H9 (cell line): ENCODE measurements around the gene AFF4. TPM values are rescaled to one million over a fixed set of nuclear protein-coding genes. Genes with fewer than 3 reads are reported as not detected.

Experiments used
- DNase-seq: peaks from one replicate; pipeline ENCODE4 v3.0.0-alpha.2; 2017
- H2AFZ ChIP-seq: one replicate; pipeline ENCODE4 v1.6.1; 2013; ENCODE audit warnings: mild to moderate bottlenecking, low read length, control low read depth, moderate library complexity
- H2AK5ac ChIP-seq: 2 replicates; pipeline ENCODE4 v1.6.1; 2013; ENCODE audit warnings: low read length, control low read depth, mixed read lengths; ENCODE audit not compliant: insufficient read length
- H2BK120ac ChIP-seq: one replicate; pipeline ENCODE4 v1.6.1; 2013; ENCODE audit warnings: low read depth, mild to moderate bottlenecking, low read length, control low read depth, inconsistent platforms; ENCODE audit not compliant: poor library complexity, severe bottlenecking
- H2BK12ac ChIP-seq: 2 replicates; pipeline ENCODE4 v1.6.1; 2013; ENCODE audit warnings: low read length, control low read depth, mixed read lengths, low read depth; ENCODE audit not compliant: insufficient read length
- H2BK15ac ChIP-seq: 2 replicates; pipeline ENCODE4 v1.6.1; 2013; ENCODE audit warnings: low read depth, low read length, control low read depth
- H2BK20ac ChIP-seq: one replicate; pipeline ENCODE4 v1.6.1; 2013; ENCODE audit warnings: low read depth, mild to moderate bottlenecking, low read length, control low read depth, inconsistent platforms; ENCODE audit not compliant: poor library complexity, severe bottlenecking
- H2BK5ac ChIP-seq: 2 replicates; pipeline ENCODE4 v1.6.1; 2013; ENCODE audit warnings: low read length, control low read depth, mixed read lengths; ENCODE audit not compliant: insufficient read length
- H3K14ac ChIP-seq: 2 replicates; pipeline ENCODE4 v1.6.1; 2013; ENCODE audit warnings: low read length, control low read depth; ENCODE audit not compliant: insufficient read depth
- H3K18ac ChIP-seq: 2 replicates; pipeline ENCODE4 v1.6.1; 2013; ENCODE audit warnings: low read depth, mild to moderate bottlenecking, mixed read lengths, low read length, control low read depth; ENCODE audit not compliant: insufficient read length
- H3K23ac ChIP-seq: 2 replicates; pipeline ENCODE4 v1.6.1; 2013; ENCODE audit warnings: low read length, control low read depth, mixed read lengths, low read depth; ENCODE audit not compliant: insufficient read length
- H3K23me2 ChIP-seq: 2 replicates; pipeline ENCODE4 v1.6.1; 2013; ENCODE audit warnings: low read depth, mild to moderate bottlenecking, mixed read lengths, low read length, control low read depth; ENCODE audit not compliant: insufficient read length, poor library complexity, severe bottlenecking
- H3K27ac ChIP-seq: 2 replicates; pipeline ENCODE4 v1.5.1; 2013; ENCODE audit warnings: low read length, control low read depth, mixed read lengths, low read depth; ENCODE audit not compliant: insufficient read length
- H3K27me3 ChIP-seq: 2 replicates; pipeline ENCODE4 v1.6.1; 2013; ENCODE audit warnings: low read length, control low read depth, inconsistent platforms; ENCODE audit not compliant: insufficient read depth
- H3K4ac ChIP-seq: 2 replicates; pipeline ENCODE4 v1.6.1; 2013; ENCODE audit warnings: low read depth, mild to moderate bottlenecking, control low read depth, inconsistent platforms, low read length, moderate library complexity
- H3K4me1 ChIP-seq: 2 replicates; pipeline ENCODE4 v1.6.1; 2013; ENCODE audit warnings: low read length, control low read depth, inconsistent platforms; ENCODE audit not compliant: insufficient read depth
- H3K4me2 ChIP-seq: 2 replicates; pipeline ENCODE4 v1.6.1; 2013; ENCODE audit warnings: low read length, control low read depth, mixed read lengths; ENCODE audit not compliant: insufficient read length, insufficient read depth
- H3K56ac ChIP-seq: 2 replicates; pipeline ENCODE4 v1.6.1; 2013; ENCODE audit warnings: low read depth, mild to moderate bottlenecking, mixed read lengths, low read length, control low read depth; ENCODE audit not compliant: insufficient read length
- H3K79me1 ChIP-seq: 2 replicates; pipeline ENCODE4 v1.6.1; 2013; ENCODE audit warnings: low read depth, mild to moderate bottlenecking, moderate library complexity, low read length, control low read depth, inconsistent platforms; ENCODE audit not compliant: insufficient read depth, poor library complexity, severe bottlenecking
- H3K79me2 ChIP-seq: 2 replicates; pipeline ENCODE4 v1.6.1; 2013; ENCODE audit warnings: low read length, control low read depth, inconsistent platforms; ENCODE audit not compliant: insufficient read depth
- H3K9ac ChIP-seq: 2 replicates; pipeline ENCODE4 v1.6.1; 2013; ENCODE audit warnings: low read length, control low read depth, mixed read lengths; ENCODE audit not compliant: insufficient read length; ENCODE audit errors: extremely low read depth
- H3K9me3 ChIP-seq: one replicate; pipeline ENCODE4 v1.6.1; 2013; ENCODE audit warnings: low read depth, low read length, inconsistent platforms; ENCODE audit not compliant: control insufficient read depth
- H3T11ph ChIP-seq: one replicate; pipeline ENCODE4 v1.6.1; 2013; ENCODE audit warnings: mild to moderate bottlenecking, low read length, control low read depth, inconsistent platforms
- H4K20me1 ChIP-seq: one replicate; pipeline ENCODE4 v1.6.1; 2013; ENCODE audit not compliant: control insufficient read depth, insufficient read length, insufficient read depth
- H4K5ac ChIP-seq: 2 replicates; pipeline ENCODE4 v1.6.1; 2013; ENCODE audit warnings: low read depth, mild to moderate bottlenecking, mixed read lengths, low read length, control low read depth; ENCODE audit not compliant: insufficient read length
- H4K8ac ChIP-seq: replicated peaks from 2 replicates; pipeline ENCODE4 v1.6.1; 2013; ENCODE audit warnings: low read length, control low read depth, mixed read lengths, low read depth; ENCODE audit not compliant: insufficient read length
- H4K91ac ChIP-seq: 2 replicates; pipeline ENCODE4 v1.6.1; 2013; ENCODE audit warnings: low read depth, mild to moderate bottlenecking, moderate library complexity, mixed read lengths, low read length, control low read depth; ENCODE audit not compliant: insufficient read length
- H3K27ac Mint-ChIP-seq, 3 experiments: 2 replicates in 2 of 3; 3 replicates in 1 of 3; pipeline ENCODE4 v1.8.0; 2020 to 2021; ENCODE audit warnings: mixed read lengths in 3 of 3, mild to moderate bottlenecking in 1 of 3, moderate library complexity in 1 of 3
- H3K27me3 Mint-ChIP-seq: 2 replicates; pipeline ENCODE4 v1.8.0; 2021; ENCODE audit warnings: low read depth, mild to moderate bottlenecking, moderate library complexity, mixed read lengths
- H3K36me3 Mint-ChIP-seq, 3 experiments: 2 replicates in 2 of 3; 3 replicates in 1 of 3; pipeline ENCODE4 v1.8.0; 2020 to 2021; ENCODE audit warnings: low read depth in 3 of 3, mixed read lengths in 3 of 3; ENCODE audit not compliant: insufficient read depth in 1 of 3
- H3K4me1 Mint-ChIP-seq, 2 experiments: 2 replicates each; pipeline ENCODE4 v1.8.0; 2020; ENCODE audit warnings: mixed read lengths in 2 of 2
- H3K4me3 Mint-ChIP-seq, 2 experiments: 2 replicates in 1 of 2; 3 replicates in 1 of 2; pipeline ENCODE4 v1.8.0; 2020 to 2021; ENCODE audit warnings: mild to moderate bottlenecking in 2 of 2, mixed read lengths in 2 of 2, moderate library complexity in 1 of 2
- H3K9me3 Mint-ChIP-seq, 2 experiments: 2 replicates in 1 of 2; 3 replicates in 1 of 2; pipeline ENCODE4 v1.8.0; 2020; ENCODE audit warnings: mild to moderate bottlenecking in 2 of 2, mixed read lengths in 2 of 2, moderate library complexity in 1 of 2
- CTCF ChIP-seq: fragments of 200-600 bp; sonication (generic); conservative IDR thresholded peaks from 3 replicates; pipeline ENCODE4 v1.8.0; 2021; ENCODE audit warnings: antibody characterized with exemption, mild to moderate bottlenecking
- WGBS: extraction: QIAGEN DNeasy Blood & Tissue Kit; methylation state at CpG from one replicate; pipeline ENCODE4 v1.1.7; 2013; ENCODE audit warnings: missing lambda C conversion rate, low lambda C conversion rate, mixed read lengths; ENCODE audit not compliant: insufficient read length; ENCODE audit errors: extremely low coverage; 5-methylcytosine and 5-hydroxymethylcytosine counted together
- total RNA-seq: library from RNA; stranded (reverse); gene quantifications from 2 replicates; pipeline ENCODE4 v1.2.1, GENCODE V29; 2021

The AFF4 gene
- total RNA-seq, 1 experiment from 2014 or later = 73.2 TPM

GRCh38 chr5:132886064-132886823 lies 77.2 kb downstream of the AFF4 start:
- Mint-ChIP-seq H3K36me3 (peaks cover 24 to 80% (median 75%) of the 10 kb centered on the region in 3 experiments; a peak in 6 of 7 replicates), H3K4me1 (peaks cover 0 to 2% of the 10 kb centered on the region in 2 experiments; a peak in 1 of 4 replicates), H3K4me3 (no peak overlapping the region), H3K27me3 (no peaks in the 10 kb centered on the region), H3K27ac (no peak overlapping the region; a peak in 1 of 7 replicates), H3K9me3 (no peaks in the 10 kb centered on the region)
- Histone ChIP-seq H4K5ac (no peak overlapping the region), H3K18ac (no peak overlapping the region), H3K4me1 (no peaks in the 10 kb centered on the region), H2AK5ac (no peak overlapping the region), H3K4me2 (no peak overlapping the region), H3K14ac (no peak overlapping the region), H2BK12ac (no peak overlapping the region), H3K23me2 (no peaks in the 10 kb centered on the region), H4K20me1 (no peaks in the 10 kb centered on the region), H3K27ac (no peak overlapping the region), H3K9me3 (no peaks in the 10 kb centered on the region), H2BK120ac (no peak overlapping the region), H4K8ac (no peak overlapping the region), H3T11ph (no peak overlapping the region), H2BK5ac (no peak overlapping the region), H2BK20ac (no peak overlapping the region), H3K4ac (no peak overlapping the region), H3K27me3 (no peaks in the 10 kb centered on the region), H3K79me2 (no peaks in the 10 kb centered on the region), H3K79me1 (no peaks in the 10 kb centered on the region), H4K91ac (no peak overlapping the region), H3K9ac (no peak overlapping the region), H2BK15ac (no peak overlapping the region), H3K23ac (no peak overlapping the region), H2AFZ (no peak overlapping the region), H3K56ac (no peak overlapping the region)
- DNase-seq = no peak
- no peak for TF ChIP-seq CTCF
- WGBS = no CpG with 5 or more reads among the region's 11 CpGs
